GM12878 (cell line): Measurements from ENCODE around the gene PSMC3. TPM values are rescaled to one million over a fixed set of nuclear protein-coding genes. Genes with fewer than 3 reads are reported as not detected.

Experiments used
- ATAC-seq: fragments of 200-7000 bp; cut with Tn5 transposase; 3 replicates; pipeline ENCODE4 v1.9.1; 2020; ENCODE audit warnings: mild to moderate bottlenecking, moderate library complexity
- BruUV-seq: library from RNA; stranded (reverse); fragments of 400-500 nt; replicated peaks from 2 replicates; lab custom pipeline; 2021; lab: Mats Ljungman, UMichigan
- CTCF ChIA-PET: fragments of 300-600 bp; sonication (Branson Sonifier 250); formaldehyde crosslinking; extraction: SDS; loops from one replicate; lab custom pipeline; 2021; ENCODE audit warnings: inconsistent platforms; lab: Yijun Ruan, JAX
- POLR2A ChIA-PET: fragments of 350-600 bp; formaldehyde crosslinking; extraction: SDS; loops from one replicate; lab custom pipeline; 2021; ENCODE audit warnings: inconsistent platforms; lab: Charles Lee
- RAD21 ChIA-PET: fragments of 300-600 bp; sonication (Branson Sonifier 250); formaldehyde crosslinking; loops from one replicate; lab custom pipeline; 2023; ENCODE audit warnings: antibody characterized with exemption; ENCODE audit not compliant: unreplicated experiment; lab: Charles Lee
- SMC1A ChIA-PET: fragments of 300-600 bp; sonication (Branson Sonifier 250); formaldehyde crosslinking; loops from one replicate; lab custom pipeline; 2023; ENCODE audit not compliant: unreplicated experiment, uncharacterized antibody; lab: Charles Lee
- DNase-seq: peaks from one replicate; pipeline ENCODE4 v3.0.0-alpha.2; 2011; ENCODE audit warnings: low read depth, low spot score
- FAIRE-seq: peaks from 3 replicates; lab custom pipeline; 2011; peaks lifted over from hg19 to GRCh38; lab: Jason Lieb, UNC
- H2AFZ ChIP-seq: 2 replicates; pipeline ENCODE4 v1.6.0; 2011; ENCODE audit warnings: low read depth, low read length, control low read depth; ENCODE audit not compliant: control insufficient read depth
- H3K27ac ChIP-seq: 2 replicates; pipeline ENCODE4 v1.5.1; 2011; ENCODE audit warnings: control low read depth; ENCODE audit not compliant: control insufficient read depth, insufficient read depth
- H3K27me3 ChIP-seq, 2 experiments: replicated peaks in 1 of 2; 2 replicates each; pipeline versions ENCODE4 v1.6.0 to v1.6.1; 2011; ENCODE audit warnings: low read length in 1 of 2; ENCODE audit not compliant: control insufficient read depth in 2 of 2, insufficient read depth in 2 of 2
- H3K36me3 ChIP-seq, 2 experiments: 2 replicates each; pipeline ENCODE4 v1.5.1; 2011; ENCODE audit warnings: low read length in 1 of 2; ENCODE audit not compliant: control insufficient read depth in 2 of 2, insufficient read depth in 2 of 2
- H3K4me1 ChIP-seq: 2 replicates; pipeline ENCODE4 v1.6.1; 2011; ENCODE audit warnings: mild to moderate bottlenecking, low read length, moderate library complexity, mixed read lengths; ENCODE audit not compliant: control insufficient read depth, insufficient read depth
- H3K4me2 ChIP-seq: 2 replicates; pipeline ENCODE4 v1.6.0; 2011; ENCODE audit warnings: control low read depth; ENCODE audit not compliant: control insufficient read depth, insufficient read depth
- H3K4me3 ChIP-seq: fragments of 200-600 bp; sonication (generic); 2 replicates; pipeline ENCODE4 v1.5.1; 2016
- H3K79me2 ChIP-seq: 2 replicates; pipeline ENCODE4 v1.6.0; 2011; ENCODE audit warnings: low read length; ENCODE audit not compliant: control insufficient read depth, insufficient read depth
- H3K9ac ChIP-seq: 2 replicates; pipeline ENCODE4 v1.8.0; 2011; ENCODE audit warnings: low read length, control low read depth, mixed read lengths; ENCODE audit not compliant: control insufficient read depth, insufficient read depth
- H3K9me3 ChIP-seq: replicated peaks from 3 replicates; pipeline ENCODE4 v1.5.1; 2011; ENCODE audit warnings: mild to moderate bottlenecking, low read length; ENCODE audit not compliant: control insufficient read depth, insufficient read depth
- H4K20me1 ChIP-seq: 2 replicates; pipeline ENCODE4 v1.6.0; 2011; ENCODE audit not compliant: control insufficient read depth, insufficient read depth
- BRCA1 ChIP-seq: IDR thresholded peaks from 2 replicates; pipeline ENCODE4 v1.6.1; 2011; ENCODE audit warnings: low read depth, low read length, improper control_type of control experiment
- CBFB ChIP-seq: IDR thresholded peaks from 2 replicates; pipeline ENCODE4 v1.6.1; 2016; ENCODE audit warnings: antibody characterized with exemption, low read depth
- SIN3A ChIP-seq: IDR thresholded peaks from 2 replicates; pipeline ENCODE4 v1.6.1; 2012; ENCODE audit warnings: low read depth, low read length, improper control_type of control experiment
- STAT1 ChIP-seq: fragments of 450-650 bp; conservative IDR thresholded peaks from 2 replicates; pipeline ENCODE4 v1.6.1; 2014; ENCODE audit warnings: antibody characterized with exemption, mild to moderate bottlenecking
- ZBED1 ChIP-seq: IDR thresholded peaks from 2 replicates; pipeline ENCODE4 v1.6.1; 2016; ENCODE audit warnings: borderline replicate concordance
- ZNF274 ChIP-seq: IDR thresholded peaks from one replicate; pipeline ENCODE4 v1.8.0; 2011; ENCODE audit not compliant: insufficient read length, insufficient read depth
- ZSCAN29 ChIP-seq: fragments of 450-650 bp; IDR thresholded peaks from 2 replicates; pipeline ENCODE4 v1.6.1; 2017; ENCODE audit warnings: mild to moderate bottlenecking, moderate library complexity
- WGBS: methylation state at CpG from one replicate; pipeline ENCODE4 v1.1.6; 2016; ENCODE audit warnings: low lambda C conversion rate; ENCODE audit not compliant: insufficient replicate concordance, insufficient coverage; ENCODE audit errors: missing lambda C conversion rate; 5-methylcytosine and 5-hydroxymethylcytosine counted together
- in situ Hi-C: fragments of 300-500 bp; cut with MboI; formaldehyde crosslinking; loops from 9 replicates; pipeline ENCODE4 v1.14.3; 2018; ENCODE audit warnings: mixed read lengths
- intact Hi-C: fragments of 100-400 bp; cut with micrococcal nuclease; formaldehyde crosslinking; loops from one replicate; pipeline ENCODE4 v1.14.2; 2022; ENCODE audit not compliant: unreplicated experiment
- polyA plus RNA-seq, 11 experiments: library from polyadenylated mRNA; depleted of rRNA in 4 of 11; unstranded in 6 of 11; stranded (reverse) in 5 of 11; fragments of >200 nt; fragmentation: Nextera tagmentation in 4 of 11; fragmentation: Illumina TruSeq in 1 of 11; extraction: Ambion mirVana in 4 of 11; extraction: Trizol in 1 of 11; gene quantifications; 1 replicate in 1 of 11; 2 replicates in 10 of 11; pipeline versions ENCODE4 v1.2.1 to v1.2.3, GENCODE V29; 2011 to 2016; ENCODE audit warnings: inconsistent platforms in 2 of 11, missing spikeins in 2 of 11, low read depth in 1 of 11
- total RNA-seq, 4 experiments: library from RNA; depleted of rRNA in 3 of 4; stranded (reverse); fragments of >200 nt in 3 of 4; fragmentation: Illumina TruSeq in 1 of 4; extraction: Trizol in 1 of 4; gene quantifications; 2 replicates each; pipeline versions ENCODE4 v1.2.1 to v1.2.3, GENCODE V29; 2013 to 2021
- TF ChIP-seq, protein P1 (sequence below): IDR thresholded peaks from 2 replicates; pipeline ENCODE4 v1.6.1; 2012; ENCODE audit warnings: low read depth, low read length, improper control_type of control experiment
- TF ChIP-seq, protein P2 (sequence below): fragments of 150-350 bp; IDR thresholded peaks from 2 replicates; pipeline ENCODE4 v1.6.1; 2016; ENCODE audit warnings: low read depth, low read length
- TF ChIP-seq, protein P3 (sequence below): IDR thresholded peaks from 2 replicates; pipeline ENCODE4 v1.6.1; 2011; ENCODE audit warnings: borderline replicate concordance, low read depth, mild to moderate bottlenecking, moderate library complexity, low read length; ENCODE audit not compliant: insufficient read depth, poor library complexity, severe bottlenecking
- TF ChIP-seq, protein P4 (sequence below): fragments of 450-650 bp; IDR thresholded peaks from 2 replicates; pipeline ENCODE4 v1.6.1; 2016; ENCODE audit warnings: mild to moderate bottlenecking

PSMC3 gene
- total and polyA plus RNA-seq, 10 of the 15 experiments (the other 5 are each of a cell fraction or from before 2014, with no cell fraction given) = 39.5 to 289 (median 155) TPM

GRCh38 chr11:47377571-47378009, 48.6 kb downstream of the PSMC3 start:
- Histone ChIP-seq H3K9ac (peak overlapping the region; percentile 85), H4K20me1 (no peaks in the 10 kb centered on the region), H3K4me2 (peak overlapping the region; percentile 89), H3K36me3 (peaks cover 2 to 3% of the 10 kb centered on the region in 2 experiments; a peak in 3 of 4 replicates), H3K4me3 (peak overlapping the region; percentile 80), H3K79me2 (peaks cover 41% of the 10 kb centered on the region), H2AFZ (peak overlapping the region; percentile 71; the same call in 1 of the 2 replicates), H3K9me3 (no peaks in the 10 kb centered on the region), H3K27ac (peak overlapping the region; percentile 93), H3K27me3 (no peaks in the 10 kb centered on the region), H3K4me1 (peaks cover 21% of the 10 kb centered on the region)
- FAIRE-seq = no peak
- WGBS = 0% methylated on average over 5 of the region's 5 CpGs
- TF ChIP-seq ZSCAN29 (no peak), ZBED1 (no peak), BRCA1 (no peak), SIN3A (no peak), STAT1 (no peak), ZNF274 (no peak), CBFB (no peak)
- TF ChIP-seq, protein P1, sequence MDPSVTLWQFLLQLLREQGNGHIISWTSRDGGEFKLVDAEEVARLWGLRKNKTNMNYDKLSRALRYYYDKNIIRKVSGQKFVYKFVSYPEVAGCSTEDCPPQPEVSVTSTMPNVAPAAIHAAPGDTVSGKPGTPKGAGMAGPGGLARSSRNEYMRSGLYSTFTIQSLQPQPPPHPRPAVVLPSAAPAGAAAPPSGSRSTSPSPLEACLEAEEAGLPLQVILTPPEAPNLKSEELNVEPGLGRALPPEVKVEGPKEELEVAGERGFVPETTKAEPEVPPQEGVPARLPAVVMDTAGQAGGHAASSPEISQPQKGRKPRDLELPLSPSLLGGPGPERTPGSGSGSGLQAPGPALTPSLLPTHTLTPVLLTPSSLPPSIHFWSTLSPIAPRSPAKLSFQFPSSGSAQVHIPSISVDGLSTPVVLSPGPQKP = no peak
- TF ChIP-seq, protein P2, sequence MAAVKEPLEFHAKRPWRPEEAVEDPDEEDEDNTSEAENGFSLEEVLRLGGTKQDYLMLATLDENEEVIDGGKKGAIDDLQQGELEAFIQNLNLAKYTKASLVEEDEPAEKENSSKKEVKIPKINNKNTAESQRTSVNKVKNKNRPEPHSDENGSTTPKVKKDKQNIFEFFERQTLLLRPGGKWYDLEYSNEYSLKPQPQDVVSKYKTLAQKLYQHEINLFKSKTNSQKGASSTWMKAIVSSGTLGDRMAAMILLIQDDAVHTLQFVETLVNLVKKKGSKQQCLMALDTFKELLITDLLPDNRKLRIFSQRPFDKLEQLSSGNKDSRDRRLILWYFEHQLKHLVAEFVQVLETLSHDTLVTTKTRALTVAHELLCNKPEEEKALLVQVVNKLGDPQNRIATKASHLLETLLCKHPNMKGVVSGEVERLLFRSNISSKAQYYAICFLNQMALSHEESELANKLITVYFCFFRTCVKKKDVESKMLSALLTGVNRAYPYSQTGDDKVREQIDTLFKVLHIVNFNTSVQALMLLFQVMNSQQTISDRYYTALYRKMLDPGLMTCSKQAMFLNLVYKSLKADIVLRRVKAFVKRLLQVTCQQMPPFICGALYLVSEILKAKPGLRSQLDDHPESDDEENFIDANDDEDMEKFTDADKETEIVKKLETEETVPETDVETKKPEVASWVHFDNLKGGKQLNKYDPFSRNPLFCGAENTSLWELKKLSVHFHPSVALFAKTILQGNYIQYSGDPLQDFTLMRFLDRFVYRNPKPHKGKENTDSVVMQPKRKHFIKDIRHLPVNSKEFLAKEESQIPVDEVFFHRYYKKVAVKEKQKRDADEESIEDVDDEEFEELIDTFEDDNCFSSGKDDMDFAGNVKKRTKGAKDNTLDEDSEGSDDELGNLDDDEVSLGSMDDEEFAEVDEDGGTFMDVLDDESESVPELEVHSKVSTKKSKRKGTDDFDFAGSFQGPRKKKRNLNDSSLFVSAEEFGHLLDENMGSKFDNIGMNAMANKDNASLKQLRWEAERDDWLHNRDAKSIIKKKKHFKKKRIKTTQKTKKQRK = no peak
- TF ChIP-seq, protein P3, sequence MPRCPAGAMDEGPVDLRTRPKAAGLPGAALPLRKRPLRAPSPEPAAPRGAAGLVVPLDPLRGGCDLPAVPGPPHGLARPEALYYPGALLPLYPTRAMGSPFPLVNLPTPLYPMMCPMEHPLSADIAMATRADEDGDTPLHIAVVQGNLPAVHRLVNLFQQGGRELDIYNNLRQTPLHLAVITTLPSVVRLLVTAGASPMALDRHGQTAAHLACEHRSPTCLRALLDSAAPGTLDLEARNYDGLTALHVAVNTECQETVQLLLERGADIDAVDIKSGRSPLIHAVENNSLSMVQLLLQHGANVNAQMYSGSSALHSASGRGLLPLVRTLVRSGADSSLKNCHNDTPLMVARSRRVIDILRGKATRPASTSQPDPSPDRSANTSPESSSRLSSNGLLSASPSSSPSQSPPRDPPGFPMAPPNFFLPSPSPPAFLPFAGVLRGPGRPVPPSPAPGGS = no peak
- TF ChIP-seq, protein P4, sequence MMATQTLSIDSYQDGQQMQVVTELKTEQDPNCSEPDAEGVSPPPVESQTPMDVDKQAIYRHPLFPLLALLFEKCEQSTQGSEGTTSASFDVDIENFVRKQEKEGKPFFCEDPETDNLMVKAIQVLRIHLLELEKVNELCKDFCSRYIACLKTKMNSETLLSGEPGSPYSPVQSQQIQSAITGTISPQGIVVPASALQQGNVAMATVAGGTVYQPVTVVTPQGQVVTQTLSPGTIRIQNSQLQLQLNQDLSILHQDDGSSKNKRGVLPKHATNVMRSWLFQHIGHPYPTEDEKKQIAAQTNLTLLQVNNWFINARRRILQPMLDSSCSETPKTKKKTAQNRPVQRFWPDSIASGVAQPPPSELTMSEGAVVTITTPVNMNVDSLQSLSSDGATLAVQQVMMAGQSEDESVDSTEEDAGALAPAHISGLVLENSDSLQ = no peak
- ChIA-PET SMC1A (interaction anchor here (0.6 to 3.7 kb wide), 5 partner anchors 14 to 106 kb away, joined by 3 to 36 read pairs (median 8); no protein-coding TSS in a partner anchor), POLR2A (interaction anchor here (0.6 to 5.0 kb wide), 8 partner anchors 11 to 753 kb away, joined by 3 to 94 read pairs (median 4); partner anchors contain the start of gene SLC39A13), CTCF (interaction anchor here (0.5 to 4.1 kb wide), 9 partner anchors 14 to 1129 kb away, joined by 3 to 20 read pairs (median 5); no protein-coding TSS in a partner anchor), RAD21 (interaction anchor here (1.0 to 3.4 kb wide), 6 partner anchors 13 to 679 kb away, joined by 3 to 31 read pairs (median 7); partner anchors contain the start of gene SLC39A13)
- in situ Hi-C loops (no loop called here), intact Hi-C loops (loop anchor here (1.0 to 10.0 kb wide), 4 partner anchors 31 to 477 kb away; partner anchors contain the start of genes FNBP4 and SLC39A13)
- no TSS peak for BruUV-seq
- no peak for DNase-seq
- ATAC-seq = peak; percentile 50
